ENCODE measurements around the gene FZD7.
A peak's percentile ranks its signal among the peaks of the same experiment; 100 is the strongest.

FZD7 gene

DNA sequence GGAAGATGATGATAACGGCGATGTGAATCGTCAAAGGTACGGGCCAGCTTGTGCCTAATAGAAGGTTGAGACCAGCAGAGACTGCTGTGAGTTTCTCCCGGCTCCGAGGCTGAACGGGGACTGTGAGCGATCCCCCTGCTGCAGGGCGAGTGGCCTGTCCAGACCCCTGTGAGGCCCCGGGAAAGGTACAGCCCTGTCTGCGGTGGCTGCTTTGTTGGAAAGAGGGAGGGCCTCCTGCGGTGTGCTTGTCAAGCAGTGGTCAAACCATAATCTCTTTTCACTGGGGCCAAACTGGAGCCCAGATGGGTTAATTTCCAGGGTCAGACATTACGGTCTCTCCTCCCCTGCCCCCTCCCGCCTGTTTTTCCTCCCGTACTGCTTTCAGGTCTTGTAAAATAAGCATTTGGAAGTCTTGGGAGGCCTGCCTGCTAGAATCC lies 3.0 kb downstream of the FZD7 start:
- TF ChIP-seq, protein P1, sequence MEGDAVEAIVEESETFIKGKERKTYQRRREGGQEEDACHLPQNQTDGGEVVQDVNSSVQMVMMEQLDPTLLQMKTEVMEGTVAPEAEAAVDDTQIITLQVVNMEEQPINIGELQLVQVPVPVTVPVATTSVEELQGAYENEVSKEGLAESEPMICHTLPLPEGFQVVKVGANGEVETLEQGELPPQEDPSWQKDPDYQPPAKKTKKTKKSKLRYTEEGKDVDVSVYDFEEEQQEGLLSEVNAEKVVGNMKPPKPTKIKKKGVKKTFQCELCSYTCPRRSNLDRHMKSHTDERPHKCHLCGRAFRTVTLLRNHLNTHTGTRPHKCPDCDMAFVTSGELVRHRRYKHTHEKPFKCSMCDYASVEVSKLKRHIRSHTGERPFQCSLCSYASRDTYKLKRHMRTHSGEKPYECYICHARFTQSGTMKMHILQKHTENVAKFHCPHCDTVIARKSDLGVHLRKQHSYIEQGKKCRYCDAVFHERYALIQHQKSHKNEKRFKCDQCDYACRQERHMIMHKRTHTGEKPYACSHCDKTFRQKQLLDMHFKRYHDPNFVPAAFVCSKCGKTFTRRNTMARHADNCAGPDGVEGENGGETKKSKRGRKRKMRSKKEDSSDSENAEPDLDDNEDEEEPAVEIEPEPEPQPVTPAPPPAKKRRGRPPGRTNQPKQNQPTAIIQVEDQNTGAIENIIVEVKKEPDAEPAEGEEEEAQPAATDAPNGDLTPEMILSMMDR (IDR thresholded peaks at IDR 0.05) = no peak
- peak overlapping the region in 1 of 2 donors; percentile 58 for H3K27ac ChIP-seq
- DNase-seq (ENCODE audit: low spot score) = no peak
- peak overlapping the region; percentile 86 for H3K4me3 ChIP-seq

DNA sequence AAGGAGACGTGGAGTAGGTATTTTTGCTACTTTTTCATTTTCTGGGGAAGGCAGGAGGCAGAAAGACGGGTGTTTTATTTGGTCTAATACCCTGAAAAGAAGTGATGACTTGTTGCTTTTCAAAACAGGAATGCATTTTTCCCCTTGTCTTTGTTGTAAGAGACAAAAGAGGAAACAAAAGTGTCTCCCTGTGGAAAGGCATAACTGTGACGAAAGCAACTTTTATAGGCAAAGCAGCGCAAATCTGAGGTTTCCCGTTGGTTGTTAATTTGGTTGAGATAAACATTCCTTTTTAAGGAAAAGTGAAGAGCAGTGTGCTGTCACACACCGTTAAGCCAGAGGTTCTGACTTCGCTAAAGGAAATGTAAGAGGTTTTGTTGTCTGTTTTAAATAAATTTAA lies 3.4 kb downstream of the FZD7 start:
- H3K27ac ChIP-seq = peak overlapping the region in 1 of 2 donors; percentile 58
- H3K4me3 ChIP-seq = peak overlapping the region; percentile 86
- TF ChIP-seq, protein P1 (IDR thresholded peaks at IDR 0.05) = no peak
- no peak for DNase-seq (ENCODE audit: low spot score)

DNA sequence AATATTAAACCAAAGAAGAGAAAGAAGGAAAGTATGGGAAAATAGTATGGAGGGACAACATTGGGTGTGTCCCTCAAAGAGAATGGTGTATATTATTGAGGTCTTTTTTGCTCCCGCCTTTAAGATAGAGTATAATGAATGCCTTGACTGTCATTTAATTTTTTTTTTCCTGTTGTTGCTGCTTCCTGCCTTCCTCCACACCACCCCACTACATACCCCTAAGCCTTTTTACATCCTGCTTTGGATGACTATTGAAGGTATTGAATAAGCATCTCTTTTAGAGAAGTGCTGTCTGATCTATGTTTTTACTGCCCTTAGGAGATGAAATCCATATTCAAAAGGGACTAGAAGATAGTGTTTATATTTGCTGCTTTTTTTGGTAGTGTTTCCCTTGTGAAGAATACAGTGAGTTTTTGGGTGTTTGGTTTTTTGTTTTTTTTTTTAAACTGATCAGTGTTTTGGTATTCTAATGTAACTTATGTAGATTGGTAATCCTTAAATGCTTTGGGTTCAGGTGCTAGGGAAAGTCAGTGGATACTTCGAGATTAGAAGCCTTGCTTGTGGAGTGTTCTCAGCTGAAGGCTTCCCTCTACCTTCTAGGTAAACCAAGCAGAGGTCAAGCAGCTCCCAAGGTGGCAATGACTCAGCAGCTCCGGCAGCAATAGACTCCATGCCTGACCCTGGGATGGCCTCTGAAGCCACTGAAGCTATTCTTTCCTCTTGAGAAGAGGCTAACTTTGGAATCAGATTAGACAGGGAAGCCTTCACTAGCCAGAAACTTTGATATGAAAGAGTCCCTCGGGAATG lies 5.0 kb downstream of the FZD7 start:
- peak overlapping the region; percentile 26 for H3K4me3 ChIP-seq
- no peak overlapping the region for H3K27ac ChIP-seq
- TF ChIP-seq, protein P1 (IDR thresholded peaks at IDR 0.05) = no peak
- DNase-seq (ENCODE audit: low spot score) = no peak

DNA sequence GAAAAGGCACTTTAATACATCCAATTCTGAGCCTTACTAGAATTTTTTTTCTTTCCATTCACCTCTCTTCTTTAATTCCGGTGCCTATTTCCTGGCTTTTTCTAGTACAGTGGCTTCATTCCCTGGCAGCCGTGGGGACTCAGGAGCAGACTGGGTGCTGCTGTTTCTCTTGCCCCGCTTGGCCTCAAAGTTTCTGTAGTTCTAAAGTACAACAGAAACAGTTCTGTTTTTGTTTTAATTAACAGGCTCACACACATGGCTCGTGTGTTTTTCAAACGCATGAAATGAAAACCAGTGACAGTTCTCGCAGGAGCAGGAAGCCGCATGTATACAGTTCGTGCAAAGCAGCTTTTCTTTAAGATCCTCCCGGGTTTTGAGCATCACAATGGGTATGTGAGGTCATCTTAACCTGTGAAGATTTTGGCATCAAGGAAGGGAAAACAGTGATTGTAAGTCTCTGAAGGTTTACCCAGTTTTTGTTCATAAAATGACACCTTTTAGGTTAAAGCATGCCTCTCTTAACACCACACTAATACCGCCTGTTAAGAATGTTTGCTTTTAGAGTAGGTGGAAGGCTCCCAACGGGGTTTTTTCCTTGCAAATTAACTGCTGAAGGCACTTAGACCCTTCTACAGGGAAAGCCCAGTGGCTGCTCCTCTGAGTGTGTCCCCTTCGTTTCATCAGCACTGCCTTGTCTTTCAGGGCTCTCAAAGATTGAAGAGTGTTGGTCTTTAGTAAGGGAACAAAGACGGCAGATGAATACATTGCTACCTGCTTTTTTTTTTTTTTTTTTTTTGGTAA lies 5.8 kb downstream of the FZD7 start:
- no peak for DNase-seq (ENCODE audit: low spot score)
- no peak overlapping the region for H3K27ac ChIP-seq

DNA sequence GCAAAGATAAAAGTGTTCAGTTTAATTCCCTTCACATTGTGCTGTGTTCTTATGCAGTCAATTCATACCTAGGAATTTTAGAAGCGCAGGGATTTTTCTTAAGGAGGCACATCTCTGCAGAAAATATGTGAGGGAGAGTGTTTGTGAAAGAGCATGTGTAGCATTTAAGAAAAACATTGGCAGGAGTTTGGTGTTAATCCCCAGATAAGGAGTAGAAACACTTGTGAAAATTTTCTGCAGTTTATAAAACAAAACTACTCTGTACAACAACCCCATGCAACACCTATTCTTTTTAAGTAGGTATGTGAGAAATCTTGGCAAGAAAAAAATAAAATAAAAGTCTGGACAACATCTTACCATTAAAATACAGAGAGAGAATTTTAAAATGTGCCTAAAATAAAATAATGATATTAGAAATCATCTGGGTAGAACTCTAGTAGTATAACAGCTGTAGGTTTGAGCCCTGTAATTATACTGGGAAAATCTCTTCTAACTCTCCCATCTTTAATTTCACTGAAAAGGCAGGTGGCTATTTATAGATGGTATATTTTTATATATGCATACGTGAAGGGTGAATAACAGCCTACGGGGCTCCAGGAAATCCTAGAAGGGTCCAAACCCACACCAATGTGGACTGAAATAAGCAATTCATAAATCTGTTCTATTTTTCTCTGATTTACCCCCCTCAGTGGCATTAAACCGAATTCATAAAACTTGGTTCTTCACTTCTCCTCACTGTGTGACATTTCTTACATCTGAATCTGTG lies 6.6 kb downstream of the FZD7 start:
- no peak overlapping the region for H3K27ac ChIP-seq
- no peak overlapping the region for H3K4me3 ChIP-seq
- TF ChIP-seq, protein P1 (IDR thresholded peaks at IDR 0.05) = no peak
- no peak for DNase-seq (ENCODE audit: low spot score)

More for the DNA sequence above, 5.8 kb downstream of the FZD7 start:
- TF ChIP-seq, protein P1 (IDR thresholded peaks at IDR 0.05) = no peak
- no peak overlapping the region for H3K4me3 ChIP-seq

DNA sequence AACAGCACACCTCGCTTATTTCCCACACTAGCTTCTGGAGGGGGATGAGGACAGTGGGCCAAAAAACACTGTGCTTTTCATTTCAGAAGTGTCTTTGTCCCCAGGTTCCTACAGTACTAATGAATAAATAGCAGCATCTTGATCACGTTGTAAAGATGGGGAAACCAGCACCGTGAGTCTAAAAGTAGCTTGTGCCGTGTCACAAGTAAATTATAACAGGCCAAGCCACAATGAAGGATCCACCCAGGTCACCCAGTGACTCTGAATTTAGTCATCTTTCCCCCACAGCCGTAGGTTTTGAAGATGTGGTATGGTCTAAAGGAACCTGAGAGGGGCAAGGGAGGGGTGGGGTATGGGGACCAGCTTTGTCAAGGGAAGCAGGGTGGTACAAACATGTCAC lies 8.8 kb downstream of the FZD7 start:
- no peak overlapping the region for H3K4me3 ChIP-seq
- no peak for DNase-seq (ENCODE audit: low spot score)
- H3K27ac ChIP-seq = no peak overlapping the region
- TF ChIP-seq, protein P1 (IDR thresholded peaks at IDR 0.05) = no peak

Measured in coronary artery (tissue), 2 donors.